Activated T-cell treated with anti-CD3 and anti-CD28 coated beads for 4 hours (primary cell): ENCODE results near the gene APOA1.
"Not testable (repeated sequence)": the region's sequence is repeated elsewhere in the genome, so short reads cannot be mapped to it uniquely, and the experiment has no call there.

Source experiments
- DNase-seq: peaks from one replicate; pipeline ENCODE4 v3.0.0-alpha.2; 2020

APOA1 gene

GRCh38 chr11:116857316-116857715 lies 19.9 kb upstream of the APOA1 start:
- DNase-seq, result no peak

GRCh38 chr11:116856423-116856822 lies 19.0 kb upstream of the APOA1 start:
- no peak for DNase-seq

- DNase-seq, result no peak
These were observed 18.0 kb upstream of the APOA1 start for GRCh38 chr11:116855413-116855812.

- peak; percentile 41 for DNase-seq
These were observed 16.1 kb upstream of the APOA1 start for GRCh38 chr11:116853461-116854073.

GRCh38 chr11:116852261-116853031 lies 15.0 kb upstream of the APOA1 start:
- no peak for DNase-seq

GRCh38 chr11:116851626-116852025 lies 14.2 kb upstream of the APOA1 start:
- peak; percentile 21 for DNase-seq

- no peak for DNase-seq
These were observed 12.1 kb upstream of the APOA1 start for GRCh38 chr11:116849486-116849885.

DNA sequence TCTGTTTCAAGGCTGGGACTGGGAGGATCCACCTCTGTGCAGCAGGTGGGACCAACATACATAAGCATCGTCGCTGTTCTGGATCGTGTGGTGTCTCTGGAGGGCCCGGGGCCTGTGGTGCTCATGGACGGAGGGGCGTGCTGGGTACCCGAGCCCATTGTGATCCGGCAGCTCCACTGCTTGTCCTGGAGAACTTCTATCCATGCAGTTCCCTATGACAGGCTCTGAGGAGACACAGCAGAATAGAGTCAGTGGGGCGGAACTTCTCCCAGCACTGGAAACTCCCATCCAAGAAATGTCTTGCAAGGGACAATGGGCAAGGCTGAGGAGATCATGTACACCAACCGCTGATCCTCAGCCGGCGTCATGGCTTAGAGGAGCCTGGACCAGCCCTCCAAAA lies 11.6 kb upstream of the APOA1 start:
- DNase-seq, result no peak

DNA sequence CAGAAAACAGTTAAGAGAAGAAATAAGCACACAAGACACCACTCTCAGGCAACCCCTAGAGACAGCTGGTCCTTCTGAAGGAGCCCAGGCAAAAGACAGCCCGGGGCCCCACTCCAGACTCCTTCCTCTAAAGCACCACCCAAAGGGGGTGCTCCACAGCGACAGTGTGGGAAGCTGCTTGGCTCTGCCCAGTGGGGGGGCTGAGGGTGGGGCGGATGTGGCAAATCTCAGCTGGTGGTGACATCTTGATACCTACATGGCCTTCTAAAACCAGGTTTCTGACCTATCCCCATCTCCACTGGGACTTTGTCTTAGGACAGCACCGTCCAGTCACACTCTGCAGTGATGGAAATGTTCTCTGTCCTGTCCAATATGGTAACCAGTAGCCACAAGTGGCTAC lies 10.2 kb upstream of the APOA1 start:
- no peak for DNase-seq

DNA sequence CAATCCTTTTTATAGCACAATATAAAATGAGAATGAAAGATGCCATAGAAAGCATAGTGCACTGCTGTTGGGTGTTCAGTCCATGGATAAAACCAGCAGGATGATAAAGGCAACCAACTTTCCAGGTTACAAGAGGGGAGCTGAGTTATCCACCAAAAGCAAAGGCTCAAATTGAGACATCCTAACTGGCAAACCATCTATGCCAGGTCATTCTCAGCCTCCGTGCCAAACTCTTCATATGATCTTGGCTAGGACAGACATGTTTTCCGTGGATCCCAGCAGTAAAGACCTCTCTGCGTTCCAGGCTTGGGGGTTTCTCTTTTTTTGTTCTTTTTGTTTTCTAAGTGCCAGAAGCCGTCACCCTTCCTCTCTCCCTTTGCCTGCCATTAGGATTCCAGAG lies 7.3 kb upstream of the APOA1 start:
- DNase-seq, result no peak

DNA sequence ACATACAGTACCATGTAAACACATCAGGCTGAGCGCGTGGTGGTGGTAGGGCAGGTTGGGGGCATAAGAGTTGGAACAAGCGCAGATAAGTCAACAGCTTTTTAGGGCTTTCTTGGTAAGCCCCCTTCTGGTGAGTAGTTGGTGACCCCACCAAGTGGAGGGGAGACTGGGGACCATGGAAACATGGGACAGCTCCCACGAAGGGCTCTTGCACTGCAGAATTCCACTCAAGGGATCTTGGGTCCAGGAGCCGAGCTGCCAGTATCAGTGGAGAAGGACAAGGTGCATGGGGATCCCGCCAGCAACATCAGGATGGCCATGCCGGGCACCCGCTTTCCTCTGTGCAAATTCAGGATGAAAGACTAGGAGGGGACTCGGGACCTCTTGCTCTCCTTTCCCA lies 6.2 kb upstream of the APOA1 start:
- DNase-seq, result no peak

GRCh38 chr11:116842909-116843308 lies 5.5 kb upstream of the APOA1 start:
- DNase-seq, result no peak

GRCh38 chr11:116842117-116842516 lies 4.7 kb upstream of the APOA1 start:
- no peak for DNase-seq

- DNase-seq, result no peak
These were observed 3.4 kb upstream of the APOA1 start for GRCh38 chr11:116840746-116841296.

DNA sequence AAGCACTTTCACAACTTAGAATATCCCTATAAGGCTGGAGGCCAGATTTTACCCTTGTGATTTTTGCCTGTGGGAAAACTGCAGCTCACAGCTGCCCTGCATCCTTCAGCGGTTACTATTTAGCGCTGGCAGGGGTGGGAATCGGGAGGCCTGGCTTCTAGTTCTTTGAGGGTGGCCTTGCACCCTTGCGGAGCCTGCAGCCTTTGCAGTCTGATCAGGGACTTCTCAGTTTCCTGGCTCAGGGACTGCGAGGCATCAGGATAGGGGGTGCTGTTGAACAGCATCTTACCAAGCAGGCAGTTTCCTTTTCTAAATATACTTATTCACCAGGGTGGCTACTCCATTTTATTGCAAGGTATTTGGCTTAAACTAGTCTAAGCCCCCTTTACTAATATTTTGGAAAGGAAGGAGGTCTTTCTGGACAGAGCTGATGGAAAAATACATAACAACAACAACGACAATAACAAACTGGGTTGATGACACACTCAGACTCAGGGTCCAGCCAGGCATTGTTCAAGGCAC lies 2.9 kb upstream of the APOA1 start:
- DNase-seq, result no peak

DNA sequence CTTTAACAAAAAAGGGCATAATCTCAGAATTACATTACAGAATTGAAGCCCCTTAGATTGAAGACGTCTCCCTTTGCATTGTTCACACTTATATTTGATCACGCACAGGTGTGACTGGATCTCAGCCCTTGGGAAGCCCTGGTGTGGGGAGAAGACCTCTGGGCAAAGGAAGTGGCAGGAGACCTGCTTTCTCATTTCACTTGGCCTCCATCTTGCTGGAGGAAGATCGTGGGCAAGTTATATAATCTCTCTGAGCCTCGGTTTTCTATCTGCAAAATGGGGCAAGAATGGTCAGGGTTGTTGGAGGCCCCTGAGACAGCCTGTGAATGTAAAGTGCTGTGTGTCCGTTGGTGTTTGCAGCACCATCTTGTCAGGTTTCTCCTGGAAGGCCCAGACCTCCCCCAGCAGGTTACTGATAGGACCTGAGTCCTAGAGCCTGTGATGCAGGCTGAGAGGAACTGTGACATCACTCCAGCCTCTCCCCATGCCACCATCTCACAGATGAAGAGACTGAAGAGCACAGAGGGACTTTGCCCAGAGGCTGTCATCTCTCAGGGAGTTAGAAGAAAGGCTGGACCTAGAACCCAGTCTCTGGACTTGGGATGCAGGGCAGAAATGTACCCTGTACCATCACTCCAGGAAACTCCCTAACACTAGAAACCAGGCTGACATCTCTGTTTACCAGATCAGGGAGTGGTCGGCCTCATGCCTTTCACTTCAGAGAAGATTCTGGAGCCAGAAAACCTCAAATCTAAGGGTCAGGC lies 1.1 kb upstream of the APOA1 start:
- no peak for DNase-seq

DNA sequence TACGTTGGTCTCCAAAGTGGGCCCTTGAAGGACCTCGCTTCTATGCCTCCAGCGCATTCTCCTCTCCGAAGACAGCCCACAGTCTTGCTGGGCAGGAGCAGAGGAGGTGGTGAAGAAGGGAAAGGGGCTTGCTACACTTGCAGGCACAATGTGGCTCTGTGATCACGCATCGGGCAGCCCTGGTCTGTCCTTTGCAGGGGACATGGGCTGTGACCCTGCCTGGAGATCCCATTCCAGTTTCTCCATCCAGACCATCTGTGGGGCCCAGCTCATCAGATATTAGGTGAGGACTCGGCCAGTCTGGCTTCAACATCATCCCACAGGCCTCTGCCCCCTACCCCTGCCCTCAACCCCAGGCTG lies 810 bp downstream of the APOA1 start:
- DNase-seq, result no peak

DNA sequence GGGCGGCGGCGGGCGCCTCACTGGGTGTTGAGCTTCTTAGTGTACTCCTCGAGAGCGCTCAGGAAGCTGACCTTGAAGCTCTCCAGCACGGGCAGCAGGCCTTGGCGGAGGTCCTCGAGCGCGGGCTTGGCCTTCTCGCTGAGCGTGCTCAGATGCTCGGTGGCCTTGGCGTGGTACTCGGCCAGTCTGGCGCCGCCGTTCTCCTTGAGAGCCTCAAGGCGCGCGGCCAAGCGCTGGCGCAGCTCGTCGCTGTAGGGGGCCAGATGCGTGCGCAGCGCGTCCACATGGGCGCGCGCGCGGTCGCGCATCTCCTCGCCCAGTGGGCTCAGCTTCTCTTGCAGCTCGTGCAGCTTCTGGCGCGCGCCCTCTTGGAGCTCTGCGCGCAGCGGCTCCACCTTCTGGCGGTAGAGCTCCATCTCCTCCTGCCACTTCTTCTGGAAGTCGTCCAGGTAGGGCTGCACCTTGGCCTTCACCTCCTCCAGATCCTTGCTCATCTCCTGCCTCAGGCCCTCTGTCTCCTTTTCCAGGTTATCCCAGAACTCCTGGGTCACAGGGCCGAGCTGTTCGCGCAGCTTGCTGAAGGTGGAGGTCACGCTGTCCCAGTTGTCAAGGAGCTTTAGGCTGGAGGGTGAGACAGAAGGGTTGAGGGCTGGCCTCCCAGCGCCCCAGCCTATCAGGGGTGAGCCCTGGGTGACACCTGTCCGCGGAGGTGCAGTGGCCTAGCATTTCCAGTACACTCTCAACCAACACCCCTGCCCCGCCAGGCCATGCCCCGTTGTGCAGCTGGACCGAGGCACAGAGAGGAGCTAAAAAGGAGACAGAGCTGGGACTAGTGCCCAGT lies 1.4 kb downstream of the APOA1 start:
- DNase-seq, result peak; percentile 51

DNA sequence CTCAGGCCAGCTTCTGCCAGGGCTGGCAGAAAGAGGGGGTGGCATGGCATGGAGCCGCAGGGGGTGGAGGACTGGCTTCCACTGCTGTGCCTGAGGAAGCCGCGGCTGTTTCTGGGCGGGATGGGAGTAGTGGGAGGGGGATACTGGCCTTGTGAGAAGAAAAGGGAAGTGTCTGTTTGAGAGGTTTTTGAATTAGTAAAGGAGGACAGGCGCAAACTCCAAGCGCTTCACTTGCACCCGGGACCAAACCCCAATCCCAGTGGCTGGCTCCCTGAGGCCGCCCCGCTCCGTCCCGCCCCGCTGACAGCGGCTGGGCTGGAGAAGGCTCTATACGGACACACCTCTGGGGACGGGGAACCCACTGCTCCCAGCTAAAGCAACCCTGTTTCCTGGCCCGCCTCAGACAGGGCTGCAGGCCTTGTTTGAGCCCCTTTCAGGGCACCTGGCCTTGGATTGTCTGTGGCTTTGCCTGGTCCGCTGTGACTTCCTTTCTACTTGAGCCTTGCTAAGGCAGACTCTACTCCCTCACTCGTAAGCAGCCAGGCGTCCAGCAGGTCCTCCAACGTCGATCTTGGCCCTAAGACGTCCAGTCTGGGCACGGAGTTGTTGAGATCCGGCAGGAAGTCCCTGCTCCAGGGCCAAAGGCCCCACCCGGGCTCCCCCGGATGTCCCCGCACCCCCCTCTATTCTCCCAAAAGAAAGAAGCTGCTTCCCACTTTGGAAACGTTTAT lies 2.2 kb downstream of the APOA1 start:
- no peak for DNase-seq

DNA sequence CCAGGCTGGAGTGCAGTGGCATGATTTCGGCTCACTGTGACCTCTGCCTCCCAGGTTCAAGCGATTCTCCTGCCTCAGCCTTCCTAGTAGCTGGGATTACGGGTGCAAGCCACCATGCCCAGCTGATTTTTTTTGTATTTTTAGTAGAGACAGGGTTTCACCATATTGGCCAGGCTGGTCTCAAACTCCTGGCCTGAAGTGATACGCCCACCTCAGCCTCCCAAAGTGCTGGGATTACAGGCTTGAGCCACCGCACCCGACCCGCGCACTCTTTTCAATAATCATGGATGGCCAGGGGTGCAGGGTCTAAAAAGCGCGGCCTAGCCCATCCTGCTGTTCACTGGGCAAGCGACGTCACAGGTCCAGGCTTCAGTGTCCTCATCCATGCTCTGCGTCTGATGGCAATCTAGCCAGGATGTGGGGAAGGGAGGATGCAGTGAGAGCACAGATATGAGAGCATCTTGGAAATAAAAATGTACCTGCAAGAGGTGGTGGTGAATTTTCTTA lies 2.8 kb downstream of the APOA1 start:
- DNase-seq, result not testable (repeated sequence)

DNA sequence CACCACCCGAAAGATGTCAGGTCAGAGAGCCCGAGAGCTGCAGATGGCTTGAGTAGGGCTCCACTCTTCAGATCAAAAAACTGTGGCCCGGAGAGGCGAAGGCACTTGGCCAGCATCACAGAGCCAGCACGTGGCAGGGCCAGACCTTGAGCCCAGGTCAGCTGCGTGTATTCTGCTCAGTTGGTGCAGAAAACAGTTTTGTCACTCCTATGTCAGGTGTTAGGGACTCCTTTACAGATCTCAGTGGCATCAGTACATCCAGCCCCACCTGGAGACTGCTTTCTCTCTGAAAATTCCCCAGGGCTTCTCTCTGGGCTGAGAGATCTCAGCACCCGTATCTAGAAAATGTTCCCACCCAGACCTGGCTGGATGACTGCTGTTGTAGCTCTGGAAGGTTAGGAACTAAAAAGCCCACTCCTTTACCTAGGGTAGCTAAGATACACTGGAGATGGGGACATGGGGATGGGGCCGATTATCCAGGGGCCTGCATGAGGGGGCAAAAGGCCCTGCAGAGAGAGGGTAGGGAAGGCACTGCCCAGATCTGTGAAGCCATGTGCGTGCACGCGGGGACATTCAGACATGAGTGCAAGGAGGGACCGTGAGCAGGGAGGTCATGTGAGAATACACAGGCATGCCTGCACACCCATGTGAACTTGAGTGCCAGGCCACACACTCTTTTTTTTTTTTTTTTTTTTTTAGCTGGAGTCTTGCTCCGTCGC lies 3.4 kb downstream of the APOA1 start:
- no peak for DNase-seq
